ENCODE measurements around the gene WHAMM.
A peak's percentile ranks its signal among the peaks of the same experiment; 100 is the strongest.
"Not testable (repeated sequence)": the region's sequence is repeated elsewhere in the genome, so short reads cannot be mapped to it uniquely, and the experiment has no call there.

The WHAMM gene

DNA sequence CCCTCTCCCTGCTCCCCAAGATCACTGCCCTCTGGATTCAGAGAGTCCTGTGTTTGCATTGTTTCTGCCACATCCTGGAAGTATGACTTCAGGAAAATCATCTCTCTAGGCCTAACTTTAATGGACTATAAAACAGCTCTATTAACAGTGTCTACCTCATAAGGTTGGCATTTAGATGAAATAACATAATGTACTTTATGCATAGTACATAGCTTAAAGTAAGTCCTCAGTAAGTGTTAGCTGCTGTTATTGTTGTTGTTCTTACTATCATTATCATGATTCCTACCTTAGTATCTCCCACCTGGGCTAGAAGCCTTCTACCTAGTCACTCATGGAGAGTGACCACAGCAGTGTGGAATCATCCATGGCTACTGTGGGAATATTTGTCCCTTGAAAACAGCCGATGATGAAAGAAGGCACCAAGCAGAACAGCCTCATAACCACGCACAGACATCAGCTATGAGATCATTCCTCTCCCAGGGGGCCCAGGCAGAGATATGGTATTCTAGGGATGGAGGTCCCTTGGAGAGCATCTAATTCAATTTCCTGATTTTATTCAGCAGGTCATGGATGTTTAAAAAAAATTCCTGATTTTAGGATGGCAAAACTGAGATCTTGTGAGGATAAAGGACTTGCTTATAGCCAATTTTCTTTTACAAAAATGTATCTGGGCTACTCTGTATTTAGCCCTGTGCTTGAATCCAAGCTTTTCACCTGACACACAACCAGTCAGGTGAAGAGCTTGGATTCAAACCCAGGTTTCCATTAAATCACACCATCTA lies 5.4 kb upstream of the WHAMM start:
- no peak for DNase-seq (ENCODE audit: low read depth)

DNA sequence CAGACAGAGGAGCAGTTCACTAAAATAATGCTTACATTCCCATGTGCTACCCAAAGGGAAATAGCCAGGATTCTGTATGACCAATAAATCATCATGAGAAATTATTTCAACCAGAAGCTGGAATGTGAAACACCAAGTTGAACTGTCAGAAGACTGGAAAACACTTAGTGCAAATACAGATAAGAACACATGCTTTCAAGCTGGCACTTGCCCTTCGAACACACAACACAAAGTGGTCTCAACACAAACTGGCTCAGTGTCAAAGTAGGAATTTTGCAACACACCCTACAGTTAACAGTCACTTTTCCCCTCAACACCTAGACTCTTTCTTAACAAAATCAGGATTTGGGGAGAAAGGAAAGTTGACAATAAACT lies 4.9 kb upstream of the WHAMM start:
- no peak for DNase-seq (ENCODE audit: low read depth)

DNA sequence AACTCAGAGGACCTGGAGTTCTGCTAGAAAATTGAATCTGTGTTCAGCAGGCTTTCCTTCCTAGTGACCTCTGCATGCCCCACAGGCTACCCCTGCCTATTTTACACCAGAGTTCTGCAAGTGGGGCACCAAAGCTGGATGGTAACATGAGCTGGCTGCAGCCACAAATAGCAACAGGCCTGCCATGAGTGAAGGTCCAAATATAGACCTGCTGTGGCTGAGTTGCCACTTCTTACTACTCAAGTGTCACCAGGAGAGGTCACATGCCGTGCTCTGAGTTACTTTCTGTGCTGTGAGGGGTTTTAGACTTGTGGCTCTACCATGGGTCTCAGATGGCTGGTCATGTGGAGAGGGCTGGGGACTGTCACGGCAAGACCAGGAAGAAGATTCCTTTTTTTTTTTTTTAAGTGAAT lies 3.4 kb upstream of the WHAMM start, which contains the start of gene FSD2:
FSD2 (minus strand) TSS at position 76 of the 413 bp plus-strand sequence. CDS start 18,679 bp downstream, outside the sequence.
- DNase-seq (ENCODE audit: low read depth), result no peak

DNA sequence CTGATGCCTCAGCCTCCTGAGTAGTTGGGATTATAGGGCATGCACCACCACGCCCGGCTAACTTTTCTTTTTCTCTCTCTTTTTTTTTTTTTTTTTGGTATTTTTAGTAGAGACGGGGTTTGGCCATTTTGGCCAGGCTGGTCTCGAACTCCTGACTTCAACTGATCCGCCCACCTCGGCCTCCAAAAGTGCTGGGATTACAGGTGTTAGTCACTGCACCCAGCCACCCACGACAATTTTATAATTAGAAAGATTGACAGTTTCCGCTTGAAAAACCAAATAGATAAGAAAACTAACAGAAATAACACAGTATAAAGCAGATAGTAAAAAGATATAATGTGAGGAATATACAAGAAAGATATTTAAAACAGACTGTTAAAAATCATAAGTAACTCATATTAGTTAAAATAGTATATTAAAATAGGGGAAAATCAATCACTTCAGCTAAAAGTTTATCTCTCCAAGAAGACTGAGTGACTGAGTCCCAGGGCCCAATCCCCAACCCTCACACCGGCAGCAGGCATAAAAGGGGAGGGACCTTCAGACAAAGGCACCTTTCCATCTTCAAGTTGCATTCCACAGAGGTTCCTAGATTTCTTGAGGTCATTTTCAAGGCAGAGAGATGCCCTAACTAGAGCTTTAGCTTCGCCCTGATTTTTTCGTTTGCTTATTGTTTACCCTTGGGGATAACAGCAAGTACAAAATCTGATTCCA lies 1.4 kb upstream of the WHAMM start:
- DNase-seq (ENCODE audit: low read depth), result no peak

DNA sequence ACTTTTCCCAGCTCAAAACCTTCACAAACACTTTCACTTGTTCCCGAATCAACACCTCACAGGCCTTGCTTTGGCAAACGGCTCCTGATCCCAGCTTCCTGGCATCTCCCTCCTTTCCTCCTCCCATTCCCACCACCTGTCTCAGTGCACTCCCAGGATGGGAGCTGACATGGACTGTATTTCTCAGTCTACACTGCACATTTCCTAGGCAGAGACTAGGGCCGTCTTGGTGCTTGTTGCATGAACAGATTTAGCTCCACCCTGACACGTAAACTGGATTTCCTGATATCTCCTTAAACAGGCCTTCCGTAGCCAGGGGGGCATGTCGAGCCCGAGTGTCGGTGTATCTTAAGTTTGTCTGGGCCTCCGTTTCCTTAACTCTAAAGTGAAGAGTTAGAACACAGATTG lies 790 bp upstream of the WHAMM start:
- no peak for DNase-seq (ENCODE audit: low read depth)

DNA sequence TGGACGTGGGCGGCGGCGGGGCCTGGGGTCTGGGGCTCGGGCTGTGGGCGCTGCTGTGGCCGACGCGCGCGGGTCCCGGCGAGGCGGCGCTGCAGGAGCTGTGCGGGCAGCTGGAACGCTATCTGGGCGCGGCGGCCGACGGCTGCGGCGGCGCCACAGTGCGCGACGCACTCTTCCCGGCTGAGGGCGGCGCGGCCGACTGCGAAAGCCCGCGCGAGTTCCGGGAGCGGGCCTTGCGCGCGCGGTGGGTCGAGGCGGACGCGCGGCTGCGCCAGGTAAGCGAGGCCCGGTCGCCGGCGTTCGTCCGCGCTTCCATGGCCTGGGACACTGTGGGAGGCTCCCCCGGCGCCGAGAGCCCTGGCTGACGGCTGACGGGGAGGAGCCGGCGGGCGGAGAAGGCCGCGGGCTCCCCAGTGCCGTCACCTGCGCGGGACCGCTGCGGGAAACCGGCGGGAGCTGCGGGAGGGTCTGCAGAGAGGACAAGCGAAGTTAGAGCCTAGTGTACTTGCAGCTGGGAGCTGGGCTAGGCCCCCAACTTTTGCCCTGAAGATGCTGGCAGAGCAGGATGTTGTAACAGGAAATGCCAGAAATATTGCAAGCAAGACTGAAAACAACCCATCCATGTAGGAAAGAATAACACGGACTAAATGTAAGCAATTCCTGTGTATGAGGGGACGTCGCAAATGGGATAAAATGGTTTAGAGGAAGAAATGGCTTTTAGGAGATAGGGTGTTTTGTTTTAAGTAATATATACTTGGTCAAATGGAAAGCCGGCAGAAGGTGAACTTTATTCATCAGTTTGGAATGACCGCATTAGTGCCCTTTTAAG lies 847 bp downstream of the WHAMM start:
- DNase-seq (ENCODE audit: low read depth), result peak; percentile 2

DNA sequence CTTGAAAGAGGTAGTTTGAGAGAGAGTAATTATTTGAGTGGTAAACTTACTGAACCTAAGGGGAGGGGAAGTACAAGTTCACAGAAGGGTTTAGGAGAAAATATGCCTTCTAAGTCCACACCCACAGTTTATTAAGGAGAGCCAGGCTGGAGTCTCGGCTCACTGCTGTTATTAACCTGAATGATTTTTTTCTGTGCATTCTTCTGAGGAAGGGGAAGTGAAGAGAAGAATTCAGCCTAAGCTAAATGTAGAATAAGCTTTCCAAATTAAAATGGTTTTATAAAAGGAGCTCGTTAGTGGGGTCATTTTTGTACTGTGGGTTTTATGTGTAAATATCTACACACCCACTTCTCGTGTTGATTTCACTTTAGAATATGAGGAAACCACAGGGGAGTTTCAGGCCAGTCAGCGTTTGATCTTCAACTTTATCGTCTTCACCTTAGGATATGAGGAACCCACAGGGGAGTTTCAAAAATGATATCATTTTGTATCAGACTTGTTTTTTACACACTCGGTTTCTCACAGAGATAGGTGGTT lies 1.5 kb downstream of the WHAMM start:
- no peak for DNase-seq (ENCODE audit: low read depth)

DNA sequence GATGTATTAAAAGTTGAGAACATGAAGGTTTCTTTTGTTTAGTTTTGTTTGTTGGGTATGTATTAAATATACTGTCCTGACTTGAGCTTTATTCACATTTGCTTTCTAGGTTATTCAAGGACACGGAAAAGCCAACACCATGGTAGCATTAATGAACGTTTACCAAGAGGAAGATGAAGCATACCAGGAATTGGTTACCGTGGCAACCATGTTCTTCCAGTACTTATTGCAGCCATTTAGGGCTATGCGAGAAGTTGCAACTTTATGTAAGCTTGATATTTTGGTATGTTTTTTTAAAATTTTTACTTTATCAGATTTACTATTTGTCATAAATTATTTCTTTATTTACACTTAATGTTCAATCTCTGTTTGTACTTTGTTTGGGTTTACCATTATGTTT lies 3.6 kb downstream of the WHAMM start:
- no peak for DNase-seq (ENCODE audit: low read depth)

DNA sequence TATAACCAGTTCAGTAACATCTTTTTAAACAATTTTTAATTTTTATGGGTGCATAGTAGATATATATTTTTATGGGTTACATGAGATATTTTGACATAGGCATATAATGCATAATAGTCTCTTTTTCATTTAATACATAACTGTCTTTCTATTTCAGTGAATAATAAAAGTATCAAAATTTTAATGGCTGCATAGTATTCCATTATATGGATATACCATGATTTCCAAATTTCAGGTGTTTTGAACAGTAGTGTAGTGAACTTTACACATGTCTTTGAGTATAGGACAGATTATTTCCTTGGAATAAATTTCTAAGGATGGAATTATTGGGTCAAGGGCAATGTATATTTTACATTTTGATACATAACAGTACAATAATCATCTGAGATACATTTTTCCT lies 10.7 kb downstream of the WHAMM start:
- no peak for DNase-seq (ENCODE audit: low read depth)

DNA sequence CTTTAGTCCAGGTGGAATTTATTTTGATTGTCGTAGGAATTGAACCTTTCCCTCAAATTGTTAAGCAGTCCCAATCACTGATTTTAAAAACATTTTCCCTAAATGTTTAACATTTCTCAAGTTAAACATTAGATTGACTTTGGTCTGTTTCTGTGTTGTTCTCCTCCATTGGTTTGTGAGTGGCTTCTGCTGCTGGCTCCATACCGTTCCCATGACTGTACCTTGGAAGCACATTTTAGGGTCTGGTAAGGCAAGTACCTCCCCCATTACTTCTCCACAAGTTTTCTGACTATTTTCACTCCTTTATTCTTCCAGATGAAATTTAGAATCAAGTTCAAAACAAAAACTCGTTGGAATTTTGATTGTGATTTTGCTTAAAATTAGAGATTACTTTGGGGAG lies 12.0 kb downstream of the WHAMM start:
- DNase-seq (ENCODE audit: low read depth), result not testable (repeated sequence)

DNA sequence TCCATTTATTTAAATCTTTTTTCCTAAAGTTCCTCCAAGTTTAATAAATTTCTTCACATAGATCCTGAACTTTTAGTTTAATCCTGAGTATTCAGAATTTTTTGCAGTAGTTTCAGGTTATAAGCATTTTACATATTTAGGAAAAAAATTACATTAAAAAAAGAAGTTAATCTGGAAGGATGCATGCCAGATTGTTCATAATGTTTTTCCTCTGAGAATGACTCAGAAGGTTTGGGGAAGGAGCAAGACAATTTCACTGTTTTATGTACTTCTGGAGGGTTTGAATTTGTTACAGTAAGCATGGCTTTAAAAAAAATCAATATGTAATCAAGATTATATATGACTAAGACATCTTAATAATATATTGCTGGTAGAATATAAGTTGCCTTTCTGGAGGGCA lies 12.4 kb downstream of the WHAMM start:
- not testable (repeated sequence) for DNase-seq (ENCODE audit: low read depth)

DNA sequence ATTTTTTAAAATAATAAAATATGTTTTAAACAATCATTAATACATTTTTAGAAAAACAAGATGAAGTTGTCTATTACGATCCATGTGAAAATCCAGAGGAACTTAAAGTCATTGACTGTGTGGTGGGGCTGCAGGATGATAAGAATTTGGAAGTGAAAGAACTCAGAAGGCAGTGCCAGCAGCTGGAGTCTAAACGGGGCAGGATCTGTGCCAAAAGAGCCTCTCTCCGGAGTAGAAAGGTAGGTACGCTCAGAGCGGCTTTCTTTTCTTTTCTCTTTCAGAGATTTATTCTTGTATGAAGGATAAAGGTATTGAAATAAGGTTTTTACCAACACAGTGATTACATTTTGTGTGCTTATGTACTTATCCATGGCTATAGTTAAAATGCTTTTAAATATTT lies 13.6 kb downstream of the WHAMM start:
- no peak for DNase-seq (ENCODE audit: low read depth)

DNA sequence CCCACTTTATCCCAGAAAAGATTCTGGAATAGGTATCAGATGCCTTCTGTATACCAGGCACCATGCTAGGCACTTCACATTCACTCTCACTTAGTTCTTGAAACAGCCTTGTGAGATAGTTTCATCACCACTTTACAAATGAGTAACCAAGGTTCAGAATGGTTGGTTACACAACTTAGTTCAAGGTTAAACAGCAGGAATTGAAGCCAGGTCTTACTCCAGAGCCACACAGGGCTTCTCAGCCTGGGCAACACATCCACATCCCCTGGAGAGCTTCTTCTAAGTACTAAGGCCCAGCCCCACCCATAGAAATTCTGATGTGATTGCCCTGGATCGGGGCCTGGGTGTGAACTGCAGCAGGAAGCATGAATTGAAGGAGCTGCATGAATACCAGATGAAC lies 18.6 kb downstream of the WHAMM start:
- no peak for DNase-seq (ENCODE audit: low read depth)

DNA sequence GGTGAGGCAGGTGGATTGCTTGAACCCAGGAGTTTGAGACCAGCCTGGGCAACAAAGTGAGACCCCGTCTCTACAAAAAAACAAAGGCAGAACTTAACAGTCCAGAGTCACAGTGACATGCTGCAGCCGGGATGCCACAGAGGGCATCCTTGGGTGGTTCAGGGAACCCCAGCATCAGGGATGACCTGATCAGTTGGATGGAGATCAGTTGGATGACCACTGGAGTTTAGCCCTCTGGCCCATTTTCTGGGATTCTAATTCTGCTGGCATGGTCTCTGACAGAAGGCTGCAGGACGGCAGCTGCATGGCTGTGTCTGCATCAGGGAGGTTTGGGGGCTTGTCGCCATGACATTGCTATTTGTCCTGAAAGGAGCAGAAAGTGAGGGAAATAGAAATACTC lies 19.8 kb downstream of the WHAMM start:
- DNase-seq (ENCODE audit: low read depth), result no peak

DNA sequence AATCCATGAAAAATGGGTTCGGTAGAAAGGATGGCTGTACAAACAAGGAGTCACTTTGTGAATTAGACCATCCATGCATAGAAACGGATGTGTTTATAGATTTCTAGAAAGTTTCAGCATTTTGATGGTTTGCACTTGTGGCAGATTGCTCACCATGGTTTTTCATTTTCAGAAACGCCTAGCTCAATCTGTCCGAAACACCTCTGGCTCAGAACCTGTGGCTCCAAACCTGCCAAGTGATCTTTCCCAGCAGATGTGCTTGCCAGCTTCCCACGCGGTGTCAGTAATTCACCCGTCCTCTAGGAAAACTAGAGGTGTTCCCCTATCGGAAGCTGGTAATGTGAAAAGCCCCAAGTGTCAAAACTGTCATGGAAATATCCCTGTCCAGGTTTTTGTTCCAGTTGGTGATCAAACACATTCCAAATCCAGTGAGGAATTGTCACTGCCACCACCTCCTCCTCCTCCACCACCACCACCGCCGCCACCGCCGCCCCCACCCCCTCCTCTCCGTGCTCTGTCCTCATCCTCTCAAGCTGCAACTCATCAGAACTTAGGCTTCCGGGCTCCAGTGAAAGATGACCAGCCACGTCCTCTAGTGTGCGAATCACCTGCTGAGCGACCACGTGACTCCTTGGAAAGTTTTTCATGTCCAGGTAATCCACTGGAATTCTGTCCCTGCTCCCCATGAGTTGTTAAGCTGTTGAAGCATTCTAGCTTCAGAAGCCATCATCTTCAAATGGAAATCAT lies 21.2 kb downstream of the WHAMM start:
- DNase-seq (ENCODE audit: low read depth), result no peak

DNA sequence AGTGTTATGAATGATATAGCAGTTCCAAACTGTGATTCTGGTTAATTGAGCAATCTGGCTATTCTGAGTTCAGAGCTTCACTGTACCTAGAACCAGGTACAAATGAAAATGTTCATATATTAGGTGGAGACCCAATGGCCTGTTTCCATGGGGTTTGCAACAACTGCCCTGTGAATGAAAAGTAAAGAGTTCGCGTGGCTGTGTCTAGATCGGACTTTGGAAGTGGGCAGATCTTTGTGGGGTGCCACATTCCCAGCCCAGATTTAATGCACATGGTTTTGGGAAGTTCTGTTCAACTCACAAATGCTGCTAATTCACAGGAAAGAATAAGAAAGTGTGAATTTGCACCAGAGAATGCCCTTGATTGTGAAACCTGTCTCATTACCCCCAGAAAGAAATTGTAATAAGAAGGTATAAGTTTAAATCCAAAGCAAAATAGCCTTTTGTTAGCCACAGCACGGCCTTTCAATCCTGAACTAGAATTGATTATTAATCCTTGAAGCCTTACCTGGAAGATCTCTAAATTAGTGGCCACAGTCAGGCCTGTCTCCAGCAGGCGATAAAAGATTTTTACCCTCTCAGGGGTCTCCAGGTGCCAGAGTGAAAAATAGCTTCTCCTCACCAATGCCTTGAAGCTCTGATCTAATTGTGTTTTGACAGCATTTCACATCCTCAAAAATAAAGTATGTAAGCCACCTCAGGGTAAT lies 22.6 kb downstream of the WHAMM start:
- DNase-seq (ENCODE audit: low read depth), result no peak

DNA sequence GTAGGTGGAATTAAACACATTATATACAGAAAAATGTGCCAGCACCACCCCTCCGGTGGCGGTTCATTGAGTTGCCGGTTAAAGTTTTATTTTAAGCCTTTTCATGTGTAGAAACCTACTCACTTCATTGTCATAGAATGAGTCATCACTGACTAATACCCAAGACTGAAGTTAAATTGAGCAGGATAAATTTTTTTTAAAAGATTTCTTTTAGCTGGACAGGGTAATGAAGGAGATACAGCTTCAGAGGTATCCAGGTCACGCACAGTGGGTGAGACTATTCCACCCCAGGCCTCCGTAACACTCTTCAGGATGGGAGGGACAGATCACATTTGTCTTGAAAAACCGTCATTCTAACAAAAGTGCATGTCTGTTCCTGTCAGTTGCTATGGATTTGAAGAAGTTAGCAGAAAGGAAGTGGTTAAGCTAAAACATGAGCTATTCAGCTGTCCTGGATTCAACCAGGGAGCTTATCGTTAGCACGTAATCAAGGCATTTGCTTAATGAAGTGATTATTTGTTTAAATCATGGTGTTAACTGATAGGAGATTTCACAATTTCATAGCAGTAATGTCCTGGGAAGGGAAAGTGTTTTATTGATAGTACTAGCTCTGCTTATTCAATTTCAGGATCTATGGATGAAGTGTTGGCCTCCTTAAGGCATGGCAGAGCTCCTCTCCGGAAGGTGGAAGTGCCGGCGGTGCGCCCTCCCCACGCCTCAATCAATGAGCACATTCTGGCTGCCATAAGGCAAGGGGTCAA lies 23.4 kb downstream of the WHAMM start:
- no peak for DNase-seq (ENCODE audit: low read depth)

DNA sequence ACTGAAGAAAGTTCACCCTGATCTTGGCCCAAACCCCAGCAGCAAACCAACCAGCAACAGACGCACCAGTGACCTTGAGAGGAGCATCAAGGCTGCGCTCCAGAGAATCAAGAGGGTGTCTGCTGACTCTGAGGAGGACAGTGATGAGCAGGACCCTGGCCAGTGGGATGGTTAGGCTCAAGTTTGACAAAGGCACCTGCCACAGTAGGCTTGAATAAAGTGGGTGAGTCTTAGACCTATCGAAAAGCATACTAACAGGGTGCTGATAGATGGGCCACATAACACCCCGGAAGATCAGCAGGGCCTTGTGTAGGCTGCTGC lies 23.9 kb downstream of the WHAMM start:
- DNase-seq (ENCODE audit: low read depth), result no peak

DNA sequence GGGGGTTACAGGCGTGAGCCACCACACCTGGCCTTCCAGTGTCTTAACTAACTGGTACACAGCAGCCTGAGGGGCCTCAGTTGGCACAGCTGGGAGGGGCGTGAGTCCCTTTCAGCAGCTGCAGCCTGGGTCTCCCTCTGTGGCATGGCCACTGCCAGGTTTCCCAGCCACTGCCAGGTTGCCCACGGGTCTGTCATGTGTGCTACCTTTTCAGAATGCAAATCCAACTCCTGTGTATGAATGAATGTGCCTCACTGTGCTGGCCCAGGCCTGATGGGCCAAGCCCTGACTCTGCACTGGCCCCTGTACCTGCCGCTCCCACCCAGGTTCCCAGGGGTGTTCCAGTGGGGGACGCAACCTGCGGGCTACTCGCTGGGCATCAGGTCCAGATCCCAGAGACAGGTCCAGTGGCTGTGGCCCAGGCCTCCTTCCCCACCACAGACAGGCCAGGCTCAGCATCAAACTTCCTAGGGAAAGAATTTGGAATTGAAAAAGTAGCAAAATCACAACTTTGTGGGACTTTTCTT lies 26.0 kb downstream of the WHAMM start:
- DNase-seq (ENCODE audit: low read depth), result no peak

DNA sequence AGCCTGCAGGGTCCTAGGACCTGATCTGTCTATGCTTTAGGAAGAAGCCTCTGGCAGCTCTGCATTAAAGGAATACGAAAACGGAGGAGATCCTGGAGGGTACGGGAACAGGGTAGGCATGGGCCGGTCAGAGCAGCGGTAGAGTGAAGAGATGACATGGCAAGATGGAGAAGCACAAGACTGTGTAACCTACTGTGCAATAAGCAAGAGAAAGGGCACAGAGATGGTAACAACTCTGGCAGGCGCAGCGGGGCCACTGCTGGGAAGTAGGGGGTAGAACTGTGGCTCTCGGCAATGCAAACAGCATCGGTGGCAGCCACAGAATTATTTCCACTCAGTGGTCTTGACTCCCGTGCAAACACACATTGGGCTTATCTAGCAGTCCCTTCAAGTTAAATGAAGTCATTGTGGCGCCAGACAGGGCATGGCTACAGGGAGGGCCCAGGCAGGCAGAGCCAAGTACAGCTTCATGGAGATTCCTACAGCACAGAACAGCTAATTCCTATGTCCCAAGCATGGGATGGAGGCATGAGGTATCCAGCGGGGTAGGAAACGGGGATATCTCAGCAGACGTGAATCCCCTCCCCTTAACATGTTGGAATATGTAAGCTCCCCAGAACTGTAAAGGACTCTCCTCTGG lies 28.8 kb downstream of the WHAMM start:
- DNase-seq (ENCODE audit: low read depth), result no peak

All from stimulated activated CD8-positive, alpha-beta memory T cell treated with anti-CD3 and anti-CD28 coated beads, Interleukin-15, amount 100 ng/mL, for 24 hours (primary cell).